Gastroesophageal sphincter (tissue), 4 donors: ENCODE results near the gene SSTR3. TPM values are rescaled to one million over a fixed set of nuclear protein-coding genes. Genes with fewer than 3 reads are reported as not detected.
"Not testable (repeated sequence)": the region's sequence is repeated elsewhere in the genome, so short reads cannot be mapped to it uniquely, and the experiment has no call there.

Source experiments
- ATAC-seq: fragments of 150-250 bp; one replicate; pipeline ENCODE4 v1.9.1; 2016; ENCODE audit warnings: mild to moderate bottlenecking, moderate library complexity
- H3K27ac ChIP-seq, 4 donors: fragments of 200-600 bp; sonication (generic) in 3 of 4; 1 replicate in 3 of 4; 2 replicates in 1 of 4; pipeline ENCODE4 v1.5.1; 2016 to 2019
- H3K27me3 ChIP-seq: fragments of 200-600 bp; sonication (generic); one replicate; pipeline ENCODE4 v1.5.1; 2019
- H3K36me3 ChIP-seq, 2 donors: fragments of 200-600 bp; sonication (generic); one replicate each; pipeline ENCODE4 v1.5.1; 2019; ENCODE audit warnings: control low read depth in 1 of 2
- H3K4me1 ChIP-seq, 3 donors: fragments of 200-600 bp; sonication (generic); 1 replicate in 2 of 3; 2 replicates in 1 of 3; pipeline ENCODE4 v1.5.1; 2016 to 2019; ENCODE audit warnings: control low read depth in 2 of 3
- H3K4me3 ChIP-seq, 2 donors: fragments of 200-600 bp; sonication (generic); one replicate each; pipeline ENCODE4 v1.5.1; 2019; ENCODE audit warnings: mild to moderate bottlenecking in 1 of 2, moderate library complexity in 1 of 2
- H3K9me3 ChIP-seq, 3 donors: fragments of 200-600 bp; sonication (generic); one replicate each; pipeline ENCODE4 v1.5.1; 2017 to 2019; ENCODE audit warnings: control low read depth in 2 of 3
- EP300 ChIP-seq: sonication (generic); formaldehyde crosslinking; IDR thresholded peaks from one replicate; pipeline ENCODE4 v1.6.1; 2017; ENCODE audit warnings: antibody characterized with exemption, mild to moderate bottlenecking
- POLR2A ChIP-seq, 2 donors: fragments of 450-650 bp; IDR thresholded peaks; one replicate each; pipeline ENCODE4 v1.6.1; 2017; ENCODE audit warnings: antibody characterized with exemption in 2 of 2, mild to moderate bottlenecking in 2 of 2, moderate library complexity in 1 of 2
- POLR2AphosphoS5 ChIP-seq: sonication (generic); formaldehyde crosslinking; IDR thresholded peaks from one replicate; pipeline ENCODE4 v1.6.1; 2017; ENCODE audit warnings: antibody characterized with exemption
- WGBS, 2 donors: methylation state at CpG; one replicate each; pipeline ENCODE4 v1.1.5; 2018; ENCODE audit warnings: low coverage in 1 of 2; 5-methylcytosine and 5-hydroxymethylcytosine counted together
- total RNA-seq, 4 donors: library from RNA; depleted of rRNA; stranded (reverse); fragments of >200 nt; gene quantifications; one replicate each; pipeline ENCODE4 v1.1.0, GENCODE V29; 2016
- TF ChIP-seq, protein P1 (sequence below), 4 experiments: fragments of 200-600 bp in 2 of 4; fragments of 450-650 bp in 2 of 4; sonication (generic) in 1 of 4; IDR thresholded peaks; one replicate each; pipeline ENCODE4 v1.5.1; 2017 to 2019; ENCODE audit warnings: antibody characterized with exemption in 4 of 4, mild to moderate bottlenecking in 2 of 4, moderate library complexity in 2 of 4

The SSTR3 gene
- total RNA-seq, 4 donors from 2014 or later: not detected

DNA sequence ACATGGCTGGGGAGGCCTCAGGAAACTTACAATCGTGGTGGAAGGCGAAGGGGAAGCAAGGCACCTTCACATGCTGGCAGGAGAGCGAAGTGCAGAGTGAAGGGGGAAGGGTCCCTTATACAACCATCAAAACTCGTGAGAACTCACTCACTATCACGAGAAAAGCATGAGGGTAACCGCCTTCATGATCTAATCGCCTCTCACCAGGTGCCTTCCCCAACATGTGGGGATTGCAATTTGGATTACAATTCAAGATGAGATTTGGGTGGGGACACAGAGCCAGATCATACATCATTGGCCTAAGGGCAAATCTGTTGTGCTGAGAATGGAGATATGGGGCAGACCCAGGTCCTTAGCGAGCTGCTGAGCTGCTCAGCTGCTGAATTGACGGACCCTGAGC is 37.3 kb downstream of the SSTR3 start:
- Histone ChIP-seq H3K27ac (no peak overlapping the region), H3K27me3 (peaks cover 4% of the 10 kb centered on the region), H3K4me1 (peaks cover 0 to 38% (median 25%) of the 10 kb centered on the region in 3 donors), H3K4me3 (no peak overlapping the region), H3K9me3 (no peaks in the 10 kb centered on the region), H3K36me3 (no peaks in the 10 kb centered on the region)
- WGBS, 2 donors: 92% methylated on average over 5 to 7 of the region's 9 CpGs
- no peak for ATAC-seq
- TF ChIP-seq POLR2AphosphoS5: no peak
- TF ChIP-seq, protein P1, sequence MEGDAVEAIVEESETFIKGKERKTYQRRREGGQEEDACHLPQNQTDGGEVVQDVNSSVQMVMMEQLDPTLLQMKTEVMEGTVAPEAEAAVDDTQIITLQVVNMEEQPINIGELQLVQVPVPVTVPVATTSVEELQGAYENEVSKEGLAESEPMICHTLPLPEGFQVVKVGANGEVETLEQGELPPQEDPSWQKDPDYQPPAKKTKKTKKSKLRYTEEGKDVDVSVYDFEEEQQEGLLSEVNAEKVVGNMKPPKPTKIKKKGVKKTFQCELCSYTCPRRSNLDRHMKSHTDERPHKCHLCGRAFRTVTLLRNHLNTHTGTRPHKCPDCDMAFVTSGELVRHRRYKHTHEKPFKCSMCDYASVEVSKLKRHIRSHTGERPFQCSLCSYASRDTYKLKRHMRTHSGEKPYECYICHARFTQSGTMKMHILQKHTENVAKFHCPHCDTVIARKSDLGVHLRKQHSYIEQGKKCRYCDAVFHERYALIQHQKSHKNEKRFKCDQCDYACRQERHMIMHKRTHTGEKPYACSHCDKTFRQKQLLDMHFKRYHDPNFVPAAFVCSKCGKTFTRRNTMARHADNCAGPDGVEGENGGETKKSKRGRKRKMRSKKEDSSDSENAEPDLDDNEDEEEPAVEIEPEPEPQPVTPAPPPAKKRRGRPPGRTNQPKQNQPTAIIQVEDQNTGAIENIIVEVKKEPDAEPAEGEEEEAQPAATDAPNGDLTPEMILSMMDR (IDR thresholded peaks at IDR 0.05): no peak
- TF ChIP-seq POLR2A (IDR thresholded peaks at IDR 0.05): no peak
- no peak for TF ChIP-seq EP300

DNA sequence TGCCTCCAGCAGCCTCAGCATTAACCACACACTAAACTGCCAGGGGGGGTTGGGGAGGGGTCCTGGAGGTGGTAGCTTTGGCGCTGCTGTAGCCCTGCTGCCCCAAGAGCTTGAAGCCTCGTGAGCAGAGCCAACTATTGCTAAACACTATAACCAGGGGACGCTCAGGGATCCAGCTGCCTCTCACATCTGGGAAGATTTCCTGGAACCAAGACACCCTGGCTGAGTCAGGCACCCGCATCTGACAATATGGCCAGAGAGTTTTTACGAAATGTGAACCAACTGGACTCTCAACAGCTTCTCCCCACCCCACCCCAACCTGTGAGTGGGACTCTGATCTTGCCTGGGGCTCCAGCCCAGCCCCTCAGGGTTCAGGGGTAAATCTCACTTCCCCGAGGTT is 38.6 kb downstream of the SSTR3 start:
- peak; percentile 54 for ATAC-seq
- no peaks in the 10 kb centered on the region for H3K36me3 ChIP-seq
- H3K4me3 ChIP-seq: no peak overlapping the region
- H3K4me1 ChIP-seq: peaks cover 0 to 34% (median 25%) of the 10 kb centered on the region in 3 donors
- peaks cover 4% of the 10 kb centered on the region for H3K27me3 ChIP-seq
- no peaks in the 10 kb centered on the region for H3K9me3 ChIP-seq
- H3K27ac ChIP-seq: no peak overlapping the region
- 60 to 80% methylated on average over 1 of the region's 6 CpGs for WGBS, 2 donors
- TF ChIP-seq POLR2AphosphoS5: no peak

DNA sequence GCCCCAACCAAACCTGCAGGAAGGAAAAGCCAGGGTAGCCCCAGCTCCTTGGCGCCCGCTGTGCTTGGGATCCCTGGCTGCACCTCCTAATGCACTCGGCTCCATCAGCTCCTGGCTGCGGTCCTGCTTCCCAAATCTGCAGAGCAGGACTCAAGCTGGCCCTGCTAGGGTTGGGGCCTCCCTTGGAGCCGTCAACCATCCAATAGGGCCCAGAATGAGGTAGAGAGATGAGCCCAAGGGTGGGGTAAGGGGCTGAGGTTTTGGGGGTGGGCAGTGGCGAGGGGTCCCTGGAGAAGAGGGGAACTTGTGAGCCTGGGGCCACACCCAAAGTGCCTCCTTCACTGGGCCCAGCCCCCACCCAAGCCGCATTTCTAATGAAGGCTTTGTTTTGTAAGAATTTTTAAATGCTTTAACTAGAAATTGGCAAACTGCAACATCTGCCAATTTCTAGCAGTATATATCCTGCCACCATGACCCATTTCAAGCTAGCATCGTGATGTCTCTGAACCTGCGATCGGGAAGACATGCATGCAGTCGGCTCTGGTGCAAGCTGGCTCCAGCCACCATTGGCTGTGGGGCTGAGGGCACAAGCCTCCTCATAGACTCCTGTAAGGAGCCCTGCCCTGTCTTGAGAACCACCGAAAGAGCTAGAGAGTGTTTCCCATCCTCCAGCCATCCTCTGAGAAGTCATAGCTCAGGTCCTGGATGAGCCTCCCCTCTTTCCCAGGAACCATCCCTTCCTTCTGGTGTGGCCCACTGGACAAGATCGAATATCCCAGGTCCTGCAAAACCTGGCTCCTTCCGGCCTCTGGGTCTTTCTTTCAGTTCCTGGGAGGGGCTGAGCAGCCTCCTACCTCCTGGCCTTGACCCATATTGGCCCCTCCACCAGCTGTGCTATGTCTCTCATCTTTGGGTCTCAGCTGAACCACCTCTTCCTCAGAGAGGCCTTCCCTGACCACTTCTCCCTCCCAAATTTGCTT is 39.7 kb downstream of the SSTR3 start:
- no peak for TF ChIP-seq POLR2A (IDR thresholded peaks at IDR 0.05)
- TF ChIP-seq EP300: no peak
- TF ChIP-seq, protein P1 (IDR thresholded peaks at IDR 0.05): no peak
- TF ChIP-seq POLR2AphosphoS5: no peak
- H3K4me3 ChIP-seq: no peak overlapping the region
- no peak overlapping the region for H3K27ac ChIP-seq
- H3K9me3 ChIP-seq: no peaks in the 10 kb centered on the region
- H3K36me3 ChIP-seq: no peaks in the 10 kb centered on the region
- WGBS, 2 donors: 90% methylated on average over 2 to 4 of the region's 14 CpGs
- peaks cover 0 to 35% (median 25%) of the 10 kb centered on the region in 3 donors for H3K4me1 ChIP-seq
- no peak for ATAC-seq
- peaks cover 4% of the 10 kb centered on the region for H3K27me3 ChIP-seq

DNA sequence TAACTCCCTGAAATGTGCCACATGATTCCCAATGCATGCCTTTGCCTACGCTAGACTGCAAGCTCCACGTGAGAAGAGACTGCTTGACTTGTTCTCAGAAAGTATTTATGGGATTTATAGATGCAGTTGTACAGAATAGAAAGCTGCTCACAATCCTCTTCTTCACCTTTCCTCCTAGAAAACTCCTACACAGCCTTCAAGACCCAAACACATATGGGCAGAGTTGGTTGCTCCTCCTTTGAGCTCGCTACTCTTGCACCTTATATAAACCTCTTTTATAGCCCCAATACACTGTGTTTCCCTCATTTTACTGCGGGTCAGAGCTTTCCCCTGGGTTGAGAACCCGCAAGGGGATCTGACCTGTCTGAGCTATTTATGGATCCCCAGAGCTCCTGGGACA is 40.6 kb downstream of the SSTR3 start:
- ATAC-seq: no peak
- peaks cover 4% of the 10 kb centered on the region for H3K27me3 ChIP-seq
- no peaks in the 10 kb centered on the region for H3K9me3 ChIP-seq
- no peak overlapping the region for H3K27ac ChIP-seq
- peaks cover 0 to 35% (median 19%) of the 10 kb centered on the region in 3 donors for H3K4me1 ChIP-seq
- no peak overlapping the region for H3K4me3 ChIP-seq
- WGBS, 2 donors: 59 to 73% methylated on average over 2 to 4 of the region's 5 CpGs
- H3K36me3 ChIP-seq: no peaks in the 10 kb centered on the region
- TF ChIP-seq POLR2A (IDR thresholded peaks at IDR 0.05) (no peak), EP300 (no peak), POLR2AphosphoS5 (no peak)
- TF ChIP-seq, protein P1 (IDR thresholded peaks at IDR 0.05): no peak

DNA sequence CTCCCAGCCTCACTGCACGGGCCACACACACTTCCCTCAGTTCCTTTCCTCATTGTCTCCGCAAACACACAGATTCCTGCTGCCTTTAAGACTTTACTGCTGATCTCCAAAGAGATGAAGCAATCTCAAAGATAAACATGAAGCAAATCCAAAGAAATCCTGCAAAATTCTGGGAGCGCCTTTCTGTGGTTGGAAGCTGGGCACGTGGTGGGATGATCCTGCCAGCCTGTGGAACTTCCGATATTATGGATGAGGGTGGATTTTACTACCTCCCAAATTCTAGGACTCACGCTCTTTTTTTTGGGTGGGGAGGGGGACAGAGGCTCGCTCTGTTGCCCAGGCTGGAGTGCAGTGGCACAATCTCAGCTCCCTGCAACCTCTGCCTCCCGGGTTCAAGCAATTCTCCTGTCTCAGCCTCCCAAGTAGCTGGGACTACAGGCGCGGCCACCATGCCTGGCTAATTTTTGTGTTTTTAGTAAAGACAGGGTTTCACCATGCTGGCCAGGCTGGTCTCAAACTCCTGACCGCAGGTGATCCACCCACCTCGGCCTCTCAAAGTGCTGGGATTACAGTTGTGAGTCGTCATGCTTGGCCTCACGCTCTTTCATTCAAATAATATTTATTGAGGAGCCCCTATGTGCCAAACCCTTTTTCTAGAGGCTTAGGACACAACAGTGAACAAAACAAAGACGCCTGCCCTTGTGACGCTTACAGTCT is 41.4 kb downstream of the SSTR3 start:
- H3K27me3 ChIP-seq, ATAC-seq, H3K9me3 ChIP-seq, H3K4me3 ChIP-seq, H3K36me3 ChIP-seq, H3K27ac ChIP-seq: not testable (repeated sequence)
- H3K4me1 ChIP-seq: peaks cover 0 to 32% (median 12%) of the 10 kb centered on the region in 3 donors
- WGBS, 2 donors: 70 to 85% methylated on average over 8 to 10 of the region's 16 CpGs
